Central memory CD4-positive, alpha-beta T cell (primary cell): Measurements from ENCODE around the gene GPS1.

Experiments used
- DNase-seq: peaks from one replicate; pipeline ENCODE4 v3.0.0; 2022
- total RNA-seq, 3 experiments: gene quantifications; one replicate each; lab custom pipeline; 2026; lab: John Stamatoyannopoulos, UW

Gene GPS1
- total RNA-seq = 52.9 to 118 (median 72.3) reads per million in 3 experiments

- DNase-seq = peak; percentile 74
These were observed at the start of gene GPS1, which contains the start of gene RFNG for GRCh38 chr17:82051776-82052637. Gene GPS1 (plus strand): TSS chr17:82051898. CDS start chr17:82051932, 34 bp downstream. Gene RFNG (minus strand): TSS chr17:82051811. CDS start chr17:82051766, 45 bp downstream.

- no peak for DNase-seq
These were observed 48.0 kb upstream of the GPS1 start for GRCh38 chr17:82003411-82004381.

- no peak for DNase-seq
These were observed 46.9 kb upstream of the GPS1 start for GRCh38 chr17:82004517-82005455.

- no peak for DNase-seq
These were observed 45.9 kb upstream of the GPS1 start for GRCh38 chr17:82005701-82006348.

GRCh38 chr17:82006468-82007227, 45.0 kb upstream of the GPS1 start:
- DNase-seq = no peak

GRCh38 chr17:82007228-82007494, 44.5 kb upstream of the GPS1 start:
- no peak for DNase-seq

- DNase-seq = no peak
These were observed 44.0 kb upstream of the GPS1 start for GRCh38 chr17:82007495-82008257.

GRCh38 chr17:82008258-82008940, 43.3 kb upstream of the GPS1 start:
- no peak for DNase-seq

- DNase-seq = no peak
These were observed 42.7 kb upstream of the GPS1 start for GRCh38 chr17:82008941-82009405.

GRCh38 chr17:82009413-82009812, 42.3 kb upstream of the GPS1 start:
- no peak for DNase-seq

- no peak for DNase-seq
These were observed 40.8 kb upstream of the GPS1 start for GRCh38 chr17:82010575-82011525.

- no peak for DNase-seq
These were observed 40.0 kb upstream of the GPS1 start for GRCh38 chr17:82011617-82012187.

- no peak for DNase-seq
These were observed 39.4 kb upstream of the GPS1 start for GRCh38 chr17:82012261-82012639.

GRCh38 chr17:82012640-82013295, 38.9 kb upstream of the GPS1 start:
- no peak for DNase-seq

GRCh38 chr17:82013341-82013740, 38.4 kb upstream of the GPS1 start:
- DNase-seq = no peak

- DNase-seq = no peak
These were observed 37.9 kb upstream of the GPS1 start for GRCh38 chr17:82013772-82014321.

- no peak for DNase-seq
These were observed 37.3 kb upstream of the GPS1 start for GRCh38 chr17:82014432-82014831.
